HepG2 (cell line): ENCODE data around the gene UBR4. TPM values are rescaled to one million over a fixed set of nuclear protein-coding genes. Genes with fewer than 3 reads are reported as not detected.
A peak's percentile ranks its signal among the peaks of the same experiment; 100 is the strongest.

ENCODE experiments used
- ATF1 ChIP-seq: IDR thresholded peaks from 2 replicates; pipeline ENCODE4 v1.6.1; 2016; ENCODE audit warnings: mild to moderate bottlenecking, control low read depth
- FOXA3 ChIP-seq: IDR thresholded peaks from 2 replicates; pipeline ENCODE4 v1.6.1; 2016; ENCODE audit warnings: missing genetic modification reagents, missing compliant biosample characterization
- HOXA7 ChIP-seq: sonication (generic); formaldehyde crosslinking; IDR thresholded peaks from 2 replicates; pipeline ENCODE4 v1.8.1; 2022; ENCODE audit warnings: mild to moderate bottlenecking, missing genetic modification reagents, moderate library complexity
- MLLT10 ChIP-seq: sonication (generic); formaldehyde crosslinking; IDR thresholded peaks from 2 replicates; pipeline ENCODE4 v1.4.0; 2020; ENCODE audit warnings: missing genetic modification reagents
- NAIF1 ChIP-seq: sonication (generic); formaldehyde crosslinking; IDR thresholded peaks from 2 replicates; pipeline ENCODE4 v1.5.0; 2020; ENCODE audit warnings: mild to moderate bottlenecking, missing genetic modification reagents, borderline replicate concordance
- PHF8 ChIP-seq: sonication (generic); formaldehyde crosslinking; IDR thresholded peaks from 2 replicates; pipeline ENCODE4 v1.5.0; 2020; ENCODE audit warnings: missing genetic modification reagents
- SIX1 ChIP-seq: sonication (generic); formaldehyde crosslinking; IDR thresholded peaks from 2 replicates; pipeline ENCODE4 v1.4.0; 2020; ENCODE audit warnings: missing genetic modification reagents, borderline replicate concordance
- TOPORS ChIP-seq: sonication (generic); formaldehyde crosslinking; IDR thresholded peaks from 2 replicates; pipeline ENCODE4 v1.8.0; 2023; ENCODE audit warnings: mild to moderate bottlenecking, missing genetic modification reagents
- ZNF343 ChIP-seq: sonication (generic); formaldehyde crosslinking; IDR thresholded peaks from 2 replicates; pipeline ENCODE4 v1.4.0; 2020; ENCODE audit warnings: mild to moderate bottlenecking, missing genetic modification reagents
- ZNF430 ChIP-seq: sonication (generic); formaldehyde crosslinking; IDR thresholded peaks from 2 replicates; pipeline ENCODE4 v1.9.0; 2021; ENCODE audit warnings: mild to moderate bottlenecking, missing genetic modification reagents
- ZNF629 ChIP-seq: sonication (generic); formaldehyde crosslinking; conservative IDR thresholded peaks from 2 replicates; pipeline ENCODE4 v1.5.0; 2020; ENCODE audit warnings: missing genetic modification reagents
- polyA plus RNA-seq, 8 experiments: library from polyadenylated mRNA; depleted of rRNA in 3 of 8; stranded (reverse) in 7 of 8; unstranded in 1 of 8; fragments of >200 nt; fragmentation: Illumina TruSeq in 4 of 8; extraction: Trizol in 4 of 8; gene quantifications; 2 replicates each; pipeline versions ENCODE4 v1.2.1 to v1.2.3, GENCODE V29; 2011 to 2016; ENCODE audit warnings: low read depth in 4 of 8, missing spikeins in 1 of 8, mixed read lengths in 1 of 8; ENCODE audit not compliant: insufficient read depth in 1 of 8
- total RNA-seq, 5 experiments: library from RNA; depleted of rRNA; stranded (reverse); fragments of >200 nt; fragmentation: Illumina TruSeq; extraction: Trizol; gene quantifications; 2 replicates each; pipeline ENCODE4 v1.2.3, GENCODE V29; 2016; ENCODE audit warnings: low read depth in 1 of 5
- TF ChIP-seq, protein P1 (sequence below): sonication (generic); formaldehyde crosslinking; IDR thresholded peaks from one replicate; pipeline ENCODE4 v1.5.1; 2020; ENCODE audit warnings: mild to moderate bottlenecking, missing genetic modification reagents; ENCODE audit errors: not compliant biosample characterization
- TF ChIP-seq, protein P2 (sequence below): sonication (generic); formaldehyde crosslinking; conservative IDR thresholded peaks from 2 replicates; pipeline ENCODE4 v1.8.0; 2022; ENCODE audit warnings: mild to moderate bottlenecking, moderate library complexity, missing genetic modification reagents
- TF ChIP-seq, protein P3 (sequence below): IDR thresholded peaks from 2 replicates; pipeline ENCODE4 v1.6.1; 2016; ENCODE audit warnings: low read depth, borderline replicate concordance
- TF ChIP-seq, protein P4 (sequence below): sonication (generic); formaldehyde crosslinking; IDR thresholded peaks from 2 replicates; pipeline ENCODE4 v1.4.0; 2020; ENCODE audit warnings: low read depth, missing genetic modification reagents

The UBR4 gene
- total and polyA plus RNA-seq, 2 of the 13 experiments (the other 11 are each of a cell fraction or from before 2014, with no cell fraction given): 59.1 to 106 TPM

DNA sequence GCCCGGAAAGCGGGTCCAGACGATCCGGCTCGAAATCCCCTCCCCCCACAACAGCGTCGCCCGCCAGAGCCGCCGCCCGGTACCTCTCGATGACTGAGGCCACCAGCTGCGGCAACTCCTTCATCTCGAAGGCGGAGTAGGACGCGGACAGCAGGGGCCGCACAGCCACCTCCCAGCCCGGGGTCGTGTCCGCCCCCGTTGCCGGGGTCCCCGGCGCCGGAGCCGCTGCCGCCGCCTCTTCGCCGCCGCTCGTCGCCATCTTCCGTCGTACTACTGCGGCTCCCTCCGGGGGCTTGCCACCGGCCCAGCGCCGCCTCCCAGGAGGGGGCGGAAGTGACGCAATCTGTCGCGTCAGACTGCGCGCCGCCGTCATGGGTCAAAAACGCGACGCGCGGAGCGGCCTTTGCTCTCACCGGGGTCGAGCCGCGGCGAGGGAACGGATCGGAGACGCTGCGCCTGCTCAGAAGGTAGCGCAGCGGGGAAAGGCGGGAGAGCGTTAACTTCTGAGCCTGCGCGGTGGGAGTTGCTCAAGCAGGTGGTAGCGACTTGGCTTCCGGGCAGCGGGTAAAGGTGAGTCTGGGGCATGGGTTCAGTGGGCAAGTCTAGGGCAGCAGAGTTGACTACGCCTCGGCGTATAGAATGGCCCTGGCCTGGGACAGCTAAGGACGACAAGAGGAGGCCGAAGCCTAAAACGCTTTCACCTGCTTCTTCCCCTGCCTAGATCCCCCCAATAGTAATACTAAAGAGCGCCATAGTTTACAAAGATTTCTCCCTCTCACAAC is at the start of gene UBR4 (continued):
- TF ChIP-seq, protein P1, sequence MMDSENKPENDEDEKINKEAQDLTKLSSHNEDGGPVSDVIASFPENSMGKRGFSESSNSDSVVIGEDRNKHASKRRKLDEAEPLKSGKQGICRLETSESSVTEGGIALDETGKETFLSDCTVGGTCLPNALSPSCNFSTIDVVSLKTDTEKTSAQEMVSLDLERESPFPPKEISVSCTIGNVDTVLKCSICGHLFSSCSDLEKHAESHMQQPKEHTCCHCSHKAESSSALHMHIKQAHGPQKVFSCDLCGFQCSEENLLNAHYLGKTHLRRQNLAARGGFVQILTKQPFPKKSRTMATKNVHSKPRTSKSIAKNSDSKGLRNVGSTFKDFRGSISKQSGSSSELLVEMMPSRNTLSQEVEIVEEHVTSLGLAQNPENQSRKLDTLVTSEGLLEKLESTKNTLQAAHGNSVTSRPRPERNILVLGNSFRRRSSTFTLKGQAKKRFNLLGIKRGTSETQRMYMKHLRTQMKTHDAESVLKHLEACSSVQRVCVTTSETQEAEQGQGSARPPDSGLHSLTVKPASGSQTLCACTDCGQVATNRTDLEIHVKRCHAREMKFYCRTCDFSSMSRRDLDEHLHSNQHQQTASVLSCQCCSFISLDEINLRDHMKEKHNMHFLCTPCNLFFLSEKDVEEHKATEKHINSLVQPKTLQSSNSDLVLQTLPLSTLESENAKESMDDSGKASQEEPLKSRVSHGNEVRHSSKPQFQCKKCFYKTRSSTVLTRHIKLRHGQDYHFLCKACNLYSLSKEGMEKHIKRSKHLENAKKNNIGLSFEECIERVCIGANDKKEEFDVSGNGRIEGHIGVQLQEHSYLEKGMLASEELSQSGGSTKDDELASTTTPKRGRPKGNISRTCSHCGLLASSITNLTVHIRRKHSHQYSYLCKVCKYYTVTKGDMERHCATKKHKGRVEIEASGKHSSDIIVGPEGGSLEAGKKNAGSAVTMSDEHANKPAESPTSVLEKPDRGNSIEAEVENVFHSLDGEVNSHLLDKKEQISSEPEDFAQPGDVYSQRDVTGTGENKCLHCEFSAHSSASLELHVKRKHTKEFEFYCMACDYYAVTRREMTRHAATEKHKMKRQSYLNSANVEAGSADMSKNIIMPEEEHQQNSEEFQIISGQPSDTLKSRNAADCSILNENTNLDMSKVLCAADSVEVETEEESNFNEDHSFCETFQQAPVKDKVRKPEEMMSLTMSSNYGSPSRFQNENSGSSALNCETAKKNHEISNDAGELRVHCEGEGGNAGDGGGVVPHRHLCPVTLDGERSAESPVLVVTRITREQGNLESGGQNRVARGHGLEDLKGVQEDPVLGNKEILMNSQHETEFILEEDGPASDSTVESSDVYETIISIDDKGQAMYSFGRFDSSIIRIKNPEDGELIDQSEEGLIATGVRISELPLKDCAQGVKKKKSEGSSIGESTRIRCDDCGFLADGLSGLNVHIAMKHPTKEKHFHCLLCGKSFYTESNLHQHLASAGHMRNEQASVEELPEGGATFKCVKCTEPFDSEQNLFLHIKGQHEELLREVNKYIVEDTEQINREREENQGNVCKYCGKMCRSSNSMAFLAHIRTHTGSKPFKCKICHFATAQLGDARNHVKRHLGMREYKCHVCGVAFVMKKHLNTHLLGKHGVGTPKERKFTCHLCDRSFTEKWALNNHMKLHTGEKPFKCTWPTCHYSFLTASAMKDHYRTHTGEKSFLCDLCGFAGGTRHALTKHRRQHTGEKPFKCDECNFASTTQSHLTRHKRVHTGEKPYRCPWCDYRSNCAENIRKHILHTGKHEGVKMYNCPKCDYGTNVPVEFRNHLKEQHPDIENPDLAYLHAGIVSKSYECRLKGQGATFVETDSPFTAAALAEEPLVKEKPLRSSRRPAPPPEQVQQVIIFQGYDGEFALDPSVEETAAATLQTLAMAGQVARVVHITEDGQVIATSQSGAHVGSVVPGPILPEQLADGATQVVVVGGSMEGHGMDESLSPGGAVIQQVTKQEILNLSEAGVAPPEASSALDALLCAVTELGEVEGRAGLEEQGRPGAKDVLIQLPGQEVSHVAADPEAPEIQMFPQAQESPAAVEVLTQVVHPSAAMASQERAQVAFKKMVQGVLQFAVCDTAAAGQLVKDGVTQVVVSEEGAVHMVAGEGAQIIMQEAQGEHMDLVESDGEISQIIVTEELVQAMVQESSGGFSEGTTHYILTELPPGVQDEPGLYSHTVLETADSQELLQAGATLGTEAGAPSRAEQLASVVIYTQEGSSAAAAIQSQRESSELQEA: peak; percentile 65
- TF ChIP-seq ZNF430 (CRISPR knock-in tag): no peak; the same call in 1 of the 2 replicates
- TF ChIP-seq HOXA7: no peak
- TF ChIP-seq, protein P2, sequence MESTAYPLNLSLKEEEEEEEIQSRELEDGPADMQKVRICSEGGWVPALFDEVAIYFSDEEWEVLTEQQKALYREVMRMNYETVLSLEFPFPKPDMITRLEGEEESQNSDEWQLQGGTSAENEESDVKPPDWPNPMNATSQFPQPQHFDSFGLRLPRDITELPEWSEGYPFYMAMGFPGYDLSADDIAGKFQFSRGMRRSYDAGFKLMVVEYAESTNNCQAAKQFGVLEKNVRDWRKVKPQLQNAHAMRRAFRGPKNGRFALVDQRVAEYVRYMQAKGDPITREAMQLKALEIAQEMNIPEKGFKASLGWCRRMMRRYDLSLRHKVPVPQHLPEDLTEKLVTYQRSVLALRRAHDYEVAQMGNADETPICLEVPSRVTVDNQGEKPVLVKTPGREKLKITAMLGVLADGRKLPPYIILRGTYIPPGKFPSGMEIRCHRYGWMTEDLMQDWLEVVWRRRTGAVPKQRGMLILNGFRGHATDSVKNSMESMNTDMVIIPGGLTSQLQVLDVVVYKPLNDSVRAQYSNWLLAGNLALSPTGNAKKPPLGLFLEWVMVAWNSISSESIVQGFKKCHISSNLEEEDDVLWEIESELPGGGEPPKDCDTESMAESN (CRISPR knock-in tag): peak; percentile 93
- TF ChIP-seq ATF1 (CRISPR knock-in tag): peak; percentile 98
- TF ChIP-seq SIX1: no peak; the same call in 1 of the 2 replicates
- peak; percentile 72; the same call in 1 of the 2 replicates for TF ChIP-seq ZNF343 (CRISPR knock-in tag)
- TF ChIP-seq ZNF629 (CRISPR knock-in tag): peak; percentile 75
- TF ChIP-seq PHF8 (CRISPR knock-in tag): peak; percentile 75; the same call in 1 of the 2 replicates
- no peak for TF ChIP-seq TOPORS
- TF ChIP-seq, protein P3, sequence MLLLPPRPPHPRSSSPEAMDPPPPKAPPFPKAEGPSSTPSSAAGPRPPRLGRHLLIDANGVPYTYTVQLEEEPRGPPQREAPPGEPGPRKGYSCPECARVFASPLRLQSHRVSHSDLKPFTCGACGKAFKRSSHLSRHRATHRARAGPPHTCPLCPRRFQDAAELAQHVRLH (CRISPR knock-in tag): peak; percentile 88
- TF ChIP-seq FOXA3 (CRISPR knock-in tag): peak; percentile 76
- no peak for TF ChIP-seq MLLT10
- TF ChIP-seq NAIF1: peak; percentile 88
- TF ChIP-seq, protein P4, sequence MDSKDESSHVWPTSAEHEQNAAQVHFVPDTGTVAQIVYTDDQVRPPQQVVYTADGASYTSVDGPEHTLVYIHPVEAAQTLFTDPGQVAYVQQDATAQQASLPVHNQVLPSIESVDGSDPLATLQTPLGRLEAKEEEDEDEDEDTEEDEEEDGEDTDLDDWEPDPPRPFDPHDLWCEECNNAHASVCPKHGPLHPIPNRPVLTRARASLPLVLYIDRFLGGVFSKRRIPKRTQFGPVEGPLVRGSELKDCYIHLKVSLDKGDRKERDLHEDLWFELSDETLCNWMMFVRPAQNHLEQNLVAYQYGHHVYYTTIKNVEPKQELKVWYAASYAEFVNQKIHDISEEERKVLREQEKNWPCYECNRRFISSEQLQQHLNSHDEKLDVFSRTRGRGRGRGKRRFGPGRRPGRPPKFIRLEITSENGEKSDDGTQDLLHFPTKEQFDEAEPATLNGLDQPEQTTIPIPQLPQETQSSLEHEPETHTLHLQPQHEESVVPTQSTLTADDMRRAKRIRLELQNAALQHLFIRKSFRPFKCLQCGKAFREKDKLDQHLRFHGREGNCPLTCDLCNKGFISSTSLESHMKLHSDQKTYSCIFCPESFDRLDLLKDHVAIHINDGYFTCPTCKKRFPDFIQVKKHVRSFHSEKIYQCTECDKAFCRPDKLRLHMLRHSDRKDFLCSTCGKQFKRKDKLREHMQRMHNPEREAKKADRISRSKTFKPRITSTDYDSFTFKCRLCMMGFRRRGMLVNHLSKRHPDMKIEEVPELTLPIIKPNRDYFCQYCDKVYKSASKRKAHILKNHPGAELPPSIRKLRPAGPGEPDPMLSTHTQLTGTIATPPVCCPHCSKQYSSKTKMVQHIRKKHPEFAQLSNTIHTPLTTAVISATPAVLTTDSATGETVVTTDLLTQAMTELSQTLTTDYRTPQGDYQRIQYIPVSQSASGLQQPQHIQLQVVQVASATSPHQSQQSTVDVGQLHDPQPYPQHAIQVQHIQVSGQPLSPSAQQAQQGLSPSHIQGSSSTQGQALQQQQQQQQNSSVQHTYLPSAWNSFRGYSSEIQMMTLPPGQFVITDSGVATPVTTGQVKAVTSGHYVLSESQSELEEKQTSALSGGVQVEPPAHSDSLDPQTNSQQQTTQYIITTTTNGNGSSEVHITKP (CRISPR knock-in tag): no peak
